ENCODE results near the gene SEC61G. TPM values are rescaled to one million over a fixed set of nuclear protein-coding genes. Genes with fewer than 3 reads are reported as not detected.

SEC61G gene
- total RNA-seq, 1 donor from 2014 or later = 194 TPM

DNA sequence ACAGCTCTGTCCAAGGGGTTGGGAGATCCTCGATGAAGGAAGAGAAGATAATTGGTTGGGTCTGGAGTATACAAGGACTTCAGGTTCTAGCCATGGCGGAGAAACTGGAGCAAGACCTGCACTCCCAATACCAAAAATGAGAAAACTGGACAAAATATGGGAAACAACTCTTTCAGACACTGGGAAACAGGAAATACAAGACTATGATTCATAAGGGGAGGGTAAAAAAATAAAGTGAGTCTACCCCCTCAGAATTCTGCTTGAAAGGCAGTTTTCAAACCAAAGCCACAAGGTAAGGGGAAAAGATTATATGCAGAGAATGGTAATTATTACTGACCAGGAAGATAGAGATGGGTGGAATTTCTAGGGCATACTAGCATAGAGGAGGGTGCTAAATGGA is 10.2 kb upstream of the SEC61G start:
- DNase-seq (ENCODE audit: low spot score) = no peak
- Mint-ChIP-seq H3K36me3 (ENCODE audit: low read depth) (no peaks in the 10 kb centered on the region), H3K9me3 (ENCODE audit: low read depth) (no peaks in the 10 kb centered on the region), H3K4me3 (ENCODE audit: unreplicated experiment) (no peak overlapping the region), H3K4me1 (ENCODE audit: low read depth) (peaks cover 12% of the 10 kb centered on the region), H3K27me3 (ENCODE audit: low read depth) (peaks cover 4% of the 10 kb centered on the region), H3K27ac (ENCODE audit: unreplicated experiment) (no peak overlapping the region)
- TF ChIP-seq, protein P1, sequence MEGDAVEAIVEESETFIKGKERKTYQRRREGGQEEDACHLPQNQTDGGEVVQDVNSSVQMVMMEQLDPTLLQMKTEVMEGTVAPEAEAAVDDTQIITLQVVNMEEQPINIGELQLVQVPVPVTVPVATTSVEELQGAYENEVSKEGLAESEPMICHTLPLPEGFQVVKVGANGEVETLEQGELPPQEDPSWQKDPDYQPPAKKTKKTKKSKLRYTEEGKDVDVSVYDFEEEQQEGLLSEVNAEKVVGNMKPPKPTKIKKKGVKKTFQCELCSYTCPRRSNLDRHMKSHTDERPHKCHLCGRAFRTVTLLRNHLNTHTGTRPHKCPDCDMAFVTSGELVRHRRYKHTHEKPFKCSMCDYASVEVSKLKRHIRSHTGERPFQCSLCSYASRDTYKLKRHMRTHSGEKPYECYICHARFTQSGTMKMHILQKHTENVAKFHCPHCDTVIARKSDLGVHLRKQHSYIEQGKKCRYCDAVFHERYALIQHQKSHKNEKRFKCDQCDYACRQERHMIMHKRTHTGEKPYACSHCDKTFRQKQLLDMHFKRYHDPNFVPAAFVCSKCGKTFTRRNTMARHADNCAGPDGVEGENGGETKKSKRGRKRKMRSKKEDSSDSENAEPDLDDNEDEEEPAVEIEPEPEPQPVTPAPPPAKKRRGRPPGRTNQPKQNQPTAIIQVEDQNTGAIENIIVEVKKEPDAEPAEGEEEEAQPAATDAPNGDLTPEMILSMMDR (IDR thresholded peaks at IDR 0.05) = no peak

DNA sequence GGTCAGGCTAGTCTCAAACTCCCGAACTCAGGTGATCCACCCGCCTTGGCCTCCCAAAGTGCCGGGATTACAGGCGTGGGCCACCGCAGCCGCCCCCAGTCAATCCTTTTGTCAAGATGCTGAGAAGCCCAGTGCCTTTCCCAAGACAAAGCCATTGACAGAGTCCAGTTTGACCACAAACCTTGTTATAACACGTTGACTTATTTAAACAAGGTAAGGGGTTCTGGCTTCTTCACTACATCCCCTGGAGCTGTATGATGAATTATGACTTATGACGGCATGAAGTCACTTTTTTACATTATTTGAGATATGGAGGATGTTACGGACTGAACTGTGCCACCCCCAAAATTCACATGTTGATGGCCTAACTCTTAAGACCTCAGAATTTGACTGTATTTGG is 5.8 kb upstream of the SEC61G start:
- Mint-ChIP-seq H3K36me3 (ENCODE audit: low read depth) (no peaks in the 10 kb centered on the region), H3K27ac (ENCODE audit: unreplicated experiment) (no peak overlapping the region), H3K4me1 (ENCODE audit: low read depth) (peaks cover 10% of the 10 kb centered on the region), H3K27me3 (ENCODE audit: low read depth) (no peaks in the 10 kb centered on the region), H3K4me3 (ENCODE audit: unreplicated experiment) (no peak overlapping the region), H3K9me3 (ENCODE audit: low read depth) (no peaks in the 10 kb centered on the region)
- DNase-seq (ENCODE audit: low spot score) = no peak
- TF ChIP-seq, protein P1 (IDR thresholded peaks at IDR 0.05) = no peak

DNA sequence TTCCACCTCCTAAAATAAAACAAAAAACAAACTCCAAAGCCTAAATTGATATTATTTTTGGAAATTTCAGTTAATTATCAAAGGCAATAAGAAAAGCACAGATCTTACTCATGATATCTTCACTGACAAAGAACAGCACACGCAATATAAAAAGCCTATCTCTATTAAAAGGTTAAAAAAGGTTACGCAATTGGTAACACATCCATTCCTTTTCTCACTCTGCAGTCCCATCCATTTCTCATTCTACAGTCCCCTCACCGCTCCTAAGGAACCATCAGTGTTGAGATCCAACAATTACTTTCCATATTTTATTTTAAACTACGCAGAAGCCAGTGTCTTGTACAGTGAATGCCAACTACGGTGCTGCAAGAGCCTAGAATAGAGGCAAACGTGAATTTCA is 1.3 kb downstream of the SEC61G start:
- TF ChIP-seq, protein P1 (IDR thresholded peaks at IDR 0.05) = no peak
- no peaks in the 10 kb centered on the region for H3K27me3 Mint-ChIP-seq (ENCODE audit: low read depth)
- DNase-seq (ENCODE audit: low spot score) = no peak
- peak overlapping the region; percentile 96 for H3K27ac Mint-ChIP-seq (ENCODE audit: unreplicated experiment)
- H3K9me3 Mint-ChIP-seq (ENCODE audit: low read depth) = no peaks in the 10 kb centered on the region
- H3K4me3 Mint-ChIP-seq (ENCODE audit: unreplicated experiment) = peak overlapping the region; percentile 99
- H3K36me3 Mint-ChIP-seq (ENCODE audit: low read depth) = peaks cover 6% of the 10 kb centered on the region
- peaks cover 46% of the 10 kb centered on the region for H3K4me1 Mint-ChIP-seq (ENCODE audit: low read depth)

DNA sequence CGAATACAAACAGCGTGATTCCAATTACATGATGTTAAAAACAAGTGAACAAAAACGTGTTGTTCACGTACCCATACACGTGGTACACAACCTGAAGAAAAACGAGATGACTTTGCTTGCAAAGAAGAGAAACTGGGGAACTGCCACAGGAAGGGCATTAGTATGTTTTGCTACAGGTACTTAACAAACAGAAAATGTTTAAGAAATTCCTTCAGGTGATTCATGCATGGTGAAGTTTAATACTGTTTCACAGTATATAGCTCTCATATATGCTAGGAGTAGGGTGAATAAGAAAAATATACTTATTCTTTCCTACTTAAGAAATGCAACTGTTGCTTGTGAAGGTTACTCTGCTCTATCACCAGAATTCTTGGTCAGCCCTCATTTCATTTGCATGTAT is 9.8 kb downstream of the SEC61G start:
- TF ChIP-seq, protein P1 (IDR thresholded peaks at IDR 0.05) = no peak
- H3K27me3 Mint-ChIP-seq (ENCODE audit: low read depth) = no peaks in the 10 kb centered on the region
- no peak for DNase-seq (ENCODE audit: low spot score)
- H3K9me3 Mint-ChIP-seq (ENCODE audit: low read depth) = no peaks in the 10 kb centered on the region
- no peak overlapping the region for H3K27ac Mint-ChIP-seq (ENCODE audit: unreplicated experiment)
- H3K4me3 Mint-ChIP-seq (ENCODE audit: unreplicated experiment) = no peak overlapping the region
- peaks cover 38% of the 10 kb centered on the region for H3K36me3 Mint-ChIP-seq (ENCODE audit: low read depth)
- peaks cover 12% of the 10 kb centered on the region for H3K4me1 Mint-ChIP-seq (ENCODE audit: low read depth)

DNA sequence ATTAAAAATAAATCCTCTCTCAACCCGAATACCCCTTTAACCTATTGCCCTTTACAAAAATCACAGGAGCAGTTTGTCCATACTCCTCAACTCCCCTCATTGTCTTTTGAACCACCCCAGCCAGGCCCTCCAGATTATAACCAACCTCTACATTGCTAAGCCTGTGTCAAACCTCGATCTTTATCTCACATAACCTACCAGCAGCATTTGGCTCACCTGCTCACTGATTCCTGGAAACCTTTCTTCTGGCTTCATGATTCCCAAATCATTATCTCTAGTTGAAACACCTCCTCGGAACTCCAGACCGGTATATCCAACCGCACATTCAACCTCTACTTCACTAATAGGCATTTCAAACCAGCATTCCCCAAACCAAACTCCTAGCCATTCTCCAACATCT is 11.8 kb downstream of the SEC61G start:
- Mint-ChIP-seq H3K27me3 (ENCODE audit: low read depth) (no peaks in the 10 kb centered on the region), H3K4me3 (ENCODE audit: unreplicated experiment) (no peak overlapping the region), H3K9me3 (ENCODE audit: low read depth) (no peaks in the 10 kb centered on the region), H3K4me1 (ENCODE audit: low read depth) (no peaks in the 10 kb centered on the region), H3K27ac (ENCODE audit: unreplicated experiment) (no peak overlapping the region), H3K36me3 (ENCODE audit: low read depth) (peaks cover 30% of the 10 kb centered on the region)
- TF ChIP-seq, protein P1 (IDR thresholded peaks at IDR 0.05) = no peak
- DNase-seq (ENCODE audit: low spot score) = no peak
